HCT116 (cell line): ENCODE measurements around the gene GBF1.

Source experiments
- CEBPB ChIP-seq: IDR thresholded peaks from 2 replicates; pipeline ENCODE4 v1.6.1; 2012; ENCODE audit warnings: low read depth
- EZH2 ChIP-seq: fragments of 200-600 bp; sonication (generic); IDR thresholded peaks from 2 replicates; pipeline ENCODE4 v1.6.1; 2017; ENCODE audit warnings: antibody characterized with exemption, mixed run types
- EZH2phosphoT487 ChIP-seq: fragments of 200-600 bp; IDR thresholded peaks from 2 replicates; pipeline ENCODE4 v1.6.1; 2018; ENCODE audit warnings: antibody characterized with exemption, borderline replicate concordance
- POLR2A ChIP-seq: IDR thresholded peaks from 2 replicates; pipeline ENCODE4 v1.7.0; 2011; ENCODE audit warnings: borderline replicate concordance; ENCODE audit not compliant: insufficient read depth, insufficient read length; ENCODE audit errors: extremely low read depth
- POLR2AphosphoS5 ChIP-seq: IDR thresholded peaks from 2 replicates; pipeline ENCODE4 v1.6.1; 2011; ENCODE audit warnings: mild to moderate bottlenecking, low read depth, low read length, moderate library complexity
- SIN3A ChIP-seq: IDR thresholded peaks from 2 replicates; pipeline ENCODE4 v1.6.1; 2012; ENCODE audit warnings: low read depth
- ZNF274 ChIP-seq: fragments of 200-500 bp; sonication (Bioruptor generic); IDR thresholded peaks from 2 replicates; pipeline ENCODE4 v1.6.1; 2014; ENCODE audit warnings: mild to moderate bottlenecking, low read depth, low read length, inconsistent platforms
- TF ChIP-seq, protein P1 (sequence below), 3 experiments: fragments of 200-600 bp in 1 of 3; sonication (generic) in 1 of 3; IDR thresholded peaks in 2 of 3; conservative IDR thresholded peaks in 1 of 3; 2 replicates each; pipeline ENCODE4 v1.5.1; 2012 to 2017; ENCODE audit warnings: low read depth in 2 of 3, low read length in 2 of 3, antibody characterized with exemption in 1 of 3, borderline replicate concordance in 1 of 3, control low read depth in 1 of 3, mild to moderate bottlenecking in 1 of 3, mixed read lengths in 1 of 3, mixed run types in 1 of 3, moderate library complexity in 1 of 3; ENCODE audit not compliant: insufficient read depth in 1 of 3
- TF ChIP-seq, protein P2 (sequence below): IDR thresholded peaks from 2 replicates; pipeline ENCODE4 v1.6.1; 2012; ENCODE audit warnings: low read depth
- TF ChIP-seq, protein P3 (sequence below): IDR thresholded peaks from 2 replicates; pipeline ENCODE4 v1.6.1; 2012

DNA sequence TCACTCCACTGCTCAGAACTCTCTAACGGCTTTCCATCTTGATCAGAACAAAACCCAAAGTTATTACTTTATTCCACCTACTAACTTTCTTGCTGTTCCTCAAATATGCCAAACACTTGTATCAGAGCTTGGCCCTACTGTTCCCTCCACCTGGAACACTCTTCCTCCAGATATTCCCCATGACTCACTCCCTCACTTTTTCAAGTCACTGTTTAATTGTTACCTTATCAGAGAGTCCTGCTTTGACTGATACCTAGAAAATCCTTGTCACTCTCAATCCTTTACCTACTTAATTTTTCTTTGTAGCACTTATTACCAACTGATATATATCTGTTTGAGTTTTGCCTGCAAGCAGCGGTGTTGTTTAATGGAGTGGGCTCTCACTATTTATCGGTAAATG lies 144.6 kb downstream of the GBF1 start:
- TF ChIP-seq, protein P1, sequence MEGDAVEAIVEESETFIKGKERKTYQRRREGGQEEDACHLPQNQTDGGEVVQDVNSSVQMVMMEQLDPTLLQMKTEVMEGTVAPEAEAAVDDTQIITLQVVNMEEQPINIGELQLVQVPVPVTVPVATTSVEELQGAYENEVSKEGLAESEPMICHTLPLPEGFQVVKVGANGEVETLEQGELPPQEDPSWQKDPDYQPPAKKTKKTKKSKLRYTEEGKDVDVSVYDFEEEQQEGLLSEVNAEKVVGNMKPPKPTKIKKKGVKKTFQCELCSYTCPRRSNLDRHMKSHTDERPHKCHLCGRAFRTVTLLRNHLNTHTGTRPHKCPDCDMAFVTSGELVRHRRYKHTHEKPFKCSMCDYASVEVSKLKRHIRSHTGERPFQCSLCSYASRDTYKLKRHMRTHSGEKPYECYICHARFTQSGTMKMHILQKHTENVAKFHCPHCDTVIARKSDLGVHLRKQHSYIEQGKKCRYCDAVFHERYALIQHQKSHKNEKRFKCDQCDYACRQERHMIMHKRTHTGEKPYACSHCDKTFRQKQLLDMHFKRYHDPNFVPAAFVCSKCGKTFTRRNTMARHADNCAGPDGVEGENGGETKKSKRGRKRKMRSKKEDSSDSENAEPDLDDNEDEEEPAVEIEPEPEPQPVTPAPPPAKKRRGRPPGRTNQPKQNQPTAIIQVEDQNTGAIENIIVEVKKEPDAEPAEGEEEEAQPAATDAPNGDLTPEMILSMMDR (IDR thresholded peaks at IDR 0.05 in 2 of 3, conservative IDR thresholded peaks at IDR 0.05 in 1 of 3; ENCODE audit: borderline replicate concordance in 1 of 3, insufficient read depth in 1 of 3, low read depth in 2 of 3, low read length in 2 of 3) = no peak
- no peak for TF ChIP-seq EZH2phosphoT487
- no peak for TF ChIP-seq POLR2A
- TF ChIP-seq CEBPB = no peak
- TF ChIP-seq SIN3A = no peak
- no peak for TF ChIP-seq POLR2AphosphoS5
- no peak for TF ChIP-seq EZH2
- no peak for TF ChIP-seq ZNF274
- TF ChIP-seq, protein P2, sequence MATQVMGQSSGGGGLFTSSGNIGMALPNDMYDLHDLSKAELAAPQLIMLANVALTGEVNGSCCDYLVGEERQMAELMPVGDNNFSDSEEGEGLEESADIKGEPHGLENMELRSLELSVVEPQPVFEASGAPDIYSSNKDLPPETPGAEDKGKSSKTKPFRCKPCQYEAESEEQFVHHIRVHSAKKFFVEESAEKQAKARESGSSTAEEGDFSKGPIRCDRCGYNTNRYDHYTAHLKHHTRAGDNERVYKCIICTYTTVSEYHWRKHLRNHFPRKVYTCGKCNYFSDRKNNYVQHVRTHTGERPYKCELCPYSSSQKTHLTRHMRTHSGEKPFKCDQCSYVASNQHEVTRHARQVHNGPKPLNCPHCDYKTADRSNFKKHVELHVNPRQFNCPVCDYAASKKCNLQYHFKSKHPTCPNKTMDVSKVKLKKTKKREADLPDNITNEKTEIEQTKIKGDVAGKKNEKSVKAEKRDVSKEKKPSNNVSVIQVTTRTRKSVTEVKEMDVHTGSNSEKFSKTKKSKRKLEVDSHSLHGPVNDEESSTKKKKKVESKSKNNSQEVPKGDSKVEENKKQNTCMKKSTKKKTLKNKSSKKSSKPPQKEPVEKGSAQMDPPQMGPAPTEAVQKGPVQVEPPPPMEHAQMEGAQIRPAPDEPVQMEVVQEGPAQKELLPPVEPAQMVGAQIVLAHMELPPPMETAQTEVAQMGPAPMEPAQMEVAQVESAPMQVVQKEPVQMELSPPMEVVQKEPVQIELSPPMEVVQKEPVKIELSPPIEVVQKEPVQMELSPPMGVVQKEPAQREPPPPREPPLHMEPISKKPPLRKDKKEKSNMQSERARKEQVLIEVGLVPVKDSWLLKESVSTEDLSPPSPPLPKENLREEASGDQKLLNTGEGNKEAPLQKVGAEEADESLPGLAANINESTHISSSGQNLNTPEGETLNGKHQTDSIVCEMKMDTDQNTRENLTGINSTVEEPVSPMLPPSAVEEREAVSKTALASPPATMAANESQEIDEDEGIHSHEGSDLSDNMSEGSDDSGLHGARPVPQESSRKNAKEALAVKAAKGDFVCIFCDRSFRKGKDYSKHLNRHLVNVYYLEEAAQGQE = no peak
- TF ChIP-seq, protein P3, sequence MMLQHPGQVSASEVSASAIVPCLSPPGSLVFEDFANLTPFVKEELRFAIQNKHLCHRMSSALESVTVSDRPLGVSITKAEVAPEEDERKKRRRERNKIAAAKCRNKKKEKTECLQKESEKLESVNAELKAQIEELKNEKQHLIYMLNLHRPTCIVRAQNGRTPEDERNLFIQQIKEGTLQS = no peak
